Retinal pigment epithelial cell (primary cell): Measurements from ENCODE around the gene LMO4.

Experiments
- DNase-seq: peaks from one replicate; pipeline ENCODE4 v3.0.0-alpha.2; 2010; ENCODE audit warnings: low read depth
- H3K4me3 ChIP-seq: 2 replicates; pipeline ENCODE4 v1.5.1; 2011; ENCODE audit warnings: mild to moderate bottlenecking, low read length, control low read depth, moderate library complexity
- TF ChIP-seq, protein P1 (sequence below): conservative IDR thresholded peaks from 2 replicates; pipeline ENCODE4 v1.5.1; 2011; ENCODE audit warnings: low read depth, low read length, control low read depth, inconsistent platforms

Gene LMO4

GRCh38 chr1:87344231-87344630 is 15.6 kb downstream of the LMO4 start:
- TF ChIP-seq, protein P1, sequence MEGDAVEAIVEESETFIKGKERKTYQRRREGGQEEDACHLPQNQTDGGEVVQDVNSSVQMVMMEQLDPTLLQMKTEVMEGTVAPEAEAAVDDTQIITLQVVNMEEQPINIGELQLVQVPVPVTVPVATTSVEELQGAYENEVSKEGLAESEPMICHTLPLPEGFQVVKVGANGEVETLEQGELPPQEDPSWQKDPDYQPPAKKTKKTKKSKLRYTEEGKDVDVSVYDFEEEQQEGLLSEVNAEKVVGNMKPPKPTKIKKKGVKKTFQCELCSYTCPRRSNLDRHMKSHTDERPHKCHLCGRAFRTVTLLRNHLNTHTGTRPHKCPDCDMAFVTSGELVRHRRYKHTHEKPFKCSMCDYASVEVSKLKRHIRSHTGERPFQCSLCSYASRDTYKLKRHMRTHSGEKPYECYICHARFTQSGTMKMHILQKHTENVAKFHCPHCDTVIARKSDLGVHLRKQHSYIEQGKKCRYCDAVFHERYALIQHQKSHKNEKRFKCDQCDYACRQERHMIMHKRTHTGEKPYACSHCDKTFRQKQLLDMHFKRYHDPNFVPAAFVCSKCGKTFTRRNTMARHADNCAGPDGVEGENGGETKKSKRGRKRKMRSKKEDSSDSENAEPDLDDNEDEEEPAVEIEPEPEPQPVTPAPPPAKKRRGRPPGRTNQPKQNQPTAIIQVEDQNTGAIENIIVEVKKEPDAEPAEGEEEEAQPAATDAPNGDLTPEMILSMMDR, result no peak
- no peak for DNase-seq
- H3K4me3 ChIP-seq, result no peak overlapping the region

- DNase-seq, result no peak
- TF ChIP-seq, protein P1, result no peak
- no peak overlapping the region for H3K4me3 ChIP-seq
Observed at GRCh38 chr1:87346130-87346814, 17.6 kb downstream of the LMO4 start.

GRCh38 chr1:87348341-87349019 is 19.8 kb downstream of the LMO4 start:
- DNase-seq, result no peak
- TF ChIP-seq, protein P1, result no peak
- H3K4me3 ChIP-seq, result no peak overlapping the region

- DNase-seq, result no peak
- no peak overlapping the region for H3K4me3 ChIP-seq
- TF ChIP-seq, protein P1, result no peak
Observed at GRCh38 chr1:87349036-87349435, 20.4 kb downstream of the LMO4 start.

DNA sequence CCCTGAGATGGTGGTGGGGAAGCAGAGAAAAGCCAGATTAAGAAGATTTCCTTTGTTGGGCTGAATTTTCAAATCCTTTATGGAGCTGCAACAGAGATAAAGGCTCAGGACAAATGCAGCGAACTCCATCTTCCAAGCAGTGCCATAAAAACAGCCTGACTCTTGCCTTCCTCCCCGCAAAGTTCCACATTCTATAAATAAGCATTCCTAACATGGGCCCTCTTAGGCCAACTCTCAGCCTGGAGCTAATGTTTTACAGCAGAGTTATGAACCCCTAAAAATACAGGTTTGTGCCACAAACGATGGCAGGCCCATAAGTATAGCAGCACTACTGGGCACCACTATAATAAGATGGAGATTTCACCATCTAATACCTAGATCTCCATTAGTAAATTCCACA is 27.2 kb downstream of the LMO4 start:
- TF ChIP-seq, protein P1, result no peak
- DNase-seq, result no peak
- no peak overlapping the region for H3K4me3 ChIP-seq

DNA sequence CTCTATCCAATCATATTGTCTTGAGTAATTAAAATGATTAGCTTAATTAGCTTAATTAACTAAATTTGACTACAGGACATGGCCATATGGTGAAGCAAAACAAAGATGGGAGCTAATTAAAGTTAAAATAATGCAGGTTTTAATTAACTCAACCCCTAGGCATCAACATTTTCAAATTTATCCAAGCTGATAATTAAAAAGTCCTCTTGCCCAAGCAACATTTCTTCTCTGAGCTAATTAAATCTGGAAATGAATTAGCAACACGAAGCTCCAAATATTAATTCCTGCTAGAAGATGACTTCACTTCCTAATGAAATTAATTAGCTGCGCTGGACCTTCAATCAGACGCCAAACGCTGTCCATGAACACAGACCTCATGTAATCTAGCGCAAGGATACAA is 27.9 kb downstream of the LMO4 start:
- TF ChIP-seq, protein P1, result no peak
- DNase-seq, result no peak
- no peak overlapping the region for H3K4me3 ChIP-seq

DNA sequence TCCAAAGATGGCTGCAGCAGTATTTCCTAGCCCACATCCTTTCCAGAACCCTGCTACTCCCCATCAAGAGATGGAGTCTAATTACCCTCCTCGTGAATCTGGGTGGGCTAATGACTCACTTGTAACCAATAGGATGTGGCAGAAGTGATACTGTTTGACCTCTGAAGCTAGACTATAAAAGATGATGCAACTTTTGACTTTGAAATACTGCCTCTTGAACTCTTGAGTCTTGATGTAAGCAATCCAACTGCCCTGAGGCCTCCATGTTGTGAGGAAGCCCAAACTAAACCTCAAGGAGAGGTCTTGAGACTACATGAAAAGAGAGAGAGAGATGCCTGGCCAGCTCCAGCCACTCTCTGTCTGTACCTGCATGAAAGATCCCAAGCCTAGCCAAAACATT is 29.5 kb downstream of the LMO4 start:
- DNase-seq, result no peak
- no peak overlapping the region for H3K4me3 ChIP-seq
- TF ChIP-seq, protein P1, result no peak
